Sigmoid colon (tissue), 4 donors: ENCODE results near the gene NCF2.

Experiments used
- EP300 ChIP-seq, 4 donors: sonication (generic); formaldehyde crosslinking; IDR thresholded peaks; one replicate each; pipeline ENCODE4 v1.6.1; 2017; ENCODE audit warnings: antibody characterized with exemption in 4 of 4
- POLR2A ChIP-seq, 2 donors: fragments of 450-650 bp; IDR thresholded peaks; one replicate each; pipeline ENCODE4 v1.6.1; 2016; ENCODE audit warnings: antibody characterized with exemption in 2 of 2, mild to moderate bottlenecking in 2 of 2, moderate library complexity in 2 of 2
- TF ChIP-seq, protein P1 (sequence below), 4 experiments: fragments of 450-650 bp in 3 of 4; fragments of 200-600 bp in 1 of 4; IDR thresholded peaks; one replicate each; pipeline ENCODE4 v1.5.1; 2016 to 2019; ENCODE audit warnings: antibody characterized with exemption in 4 of 4, mild to moderate bottlenecking in 3 of 4, moderate library complexity in 2 of 4

DNA sequence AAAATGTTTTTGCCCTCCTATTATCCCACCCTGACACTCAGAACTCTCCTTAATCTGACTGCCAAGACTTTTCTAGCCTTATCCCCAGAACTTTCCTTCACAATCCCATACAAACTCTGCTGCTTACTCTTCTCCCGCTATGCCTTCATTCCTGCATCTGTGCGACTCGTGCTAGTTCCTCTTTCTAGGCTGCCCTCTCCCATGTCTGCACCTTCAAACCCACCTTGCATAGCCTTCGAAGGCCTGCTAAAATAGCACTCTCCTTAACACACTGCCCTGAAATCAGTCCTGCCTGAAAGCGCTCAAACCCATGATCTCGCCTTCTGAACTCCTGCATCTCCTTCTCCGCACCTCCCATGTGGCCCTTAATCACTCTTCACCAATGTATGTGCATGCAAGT lies 2.5 kb upstream of the NCF2 start:
- TF ChIP-seq, protein P1, sequence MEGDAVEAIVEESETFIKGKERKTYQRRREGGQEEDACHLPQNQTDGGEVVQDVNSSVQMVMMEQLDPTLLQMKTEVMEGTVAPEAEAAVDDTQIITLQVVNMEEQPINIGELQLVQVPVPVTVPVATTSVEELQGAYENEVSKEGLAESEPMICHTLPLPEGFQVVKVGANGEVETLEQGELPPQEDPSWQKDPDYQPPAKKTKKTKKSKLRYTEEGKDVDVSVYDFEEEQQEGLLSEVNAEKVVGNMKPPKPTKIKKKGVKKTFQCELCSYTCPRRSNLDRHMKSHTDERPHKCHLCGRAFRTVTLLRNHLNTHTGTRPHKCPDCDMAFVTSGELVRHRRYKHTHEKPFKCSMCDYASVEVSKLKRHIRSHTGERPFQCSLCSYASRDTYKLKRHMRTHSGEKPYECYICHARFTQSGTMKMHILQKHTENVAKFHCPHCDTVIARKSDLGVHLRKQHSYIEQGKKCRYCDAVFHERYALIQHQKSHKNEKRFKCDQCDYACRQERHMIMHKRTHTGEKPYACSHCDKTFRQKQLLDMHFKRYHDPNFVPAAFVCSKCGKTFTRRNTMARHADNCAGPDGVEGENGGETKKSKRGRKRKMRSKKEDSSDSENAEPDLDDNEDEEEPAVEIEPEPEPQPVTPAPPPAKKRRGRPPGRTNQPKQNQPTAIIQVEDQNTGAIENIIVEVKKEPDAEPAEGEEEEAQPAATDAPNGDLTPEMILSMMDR (IDR thresholded peaks at IDR 0.05) = no peak
- TF ChIP-seq POLR2A (IDR thresholded peaks at IDR 0.05) (no peak), EP300 (IDR thresholded peaks at IDR 0.05) (no peak)
